Measurements from ENCODE around the gene SLC7A5. TPM values are rescaled to one million over a fixed set of nuclear protein-coding genes. Genes with fewer than 3 reads are reported as not detected.

Gene SLC7A5
- total RNA-seq, 6 experiments from 2014 or later, result 112 to 133 (median 124) TPM

DNA sequence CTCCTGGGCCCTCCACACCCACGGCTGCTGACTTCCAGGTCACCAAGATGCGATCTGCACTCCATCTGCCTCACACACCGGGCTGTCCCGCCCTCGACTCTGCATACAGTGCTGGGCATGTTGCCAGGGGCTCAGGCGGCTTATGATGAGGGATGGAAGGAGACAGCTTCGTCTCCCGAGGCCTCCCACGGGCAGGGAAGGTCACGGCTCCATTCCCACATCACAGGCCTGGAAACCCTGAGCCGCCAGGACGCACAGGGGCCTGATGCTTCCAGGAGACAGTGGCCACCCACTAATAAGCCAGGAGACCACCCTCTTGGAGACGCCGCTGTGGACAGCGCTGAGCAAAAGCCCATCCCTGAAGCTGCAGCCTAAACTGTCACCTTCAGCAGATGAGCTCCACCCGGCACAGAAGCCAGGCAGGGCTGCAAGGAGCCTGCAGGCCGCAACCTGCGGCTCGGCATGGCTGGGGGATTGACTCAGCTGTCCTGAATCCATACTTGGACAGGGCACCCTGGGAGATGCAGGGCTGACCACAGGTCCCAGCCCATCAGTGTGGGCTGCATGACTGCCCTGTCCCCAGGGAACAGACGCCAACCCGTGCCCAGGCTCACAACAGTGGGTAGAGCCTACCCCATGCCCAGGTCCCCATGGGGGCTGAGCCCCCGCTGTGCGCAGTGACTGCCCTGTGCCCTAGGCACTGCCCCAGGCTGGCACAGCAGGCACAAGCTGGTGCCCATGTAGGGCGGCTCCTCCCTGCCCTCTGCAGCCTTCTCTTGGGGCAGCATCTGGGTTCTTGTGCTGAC is 34.4 kb downstream of the SLC7A5 start:
- Mint-ChIP-seq H3K9me3 (no peaks in the 10 kb centered on the region), H3K27ac (no peak overlapping the region), H3K4me1 (ENCODE audit: low read depth) (no peaks in the 10 kb centered on the region), H3K4me3 (no peak overlapping the region; the same call in 1 of the 2 replicates), H3K36me3 (ENCODE audit: low read depth) (no peaks in the 10 kb centered on the region), H3K27me3 (ENCODE audit: insufficient read depth) (peaks cover 13% of the 10 kb centered on the region)
- TF ChIP-seq, protein P1, sequence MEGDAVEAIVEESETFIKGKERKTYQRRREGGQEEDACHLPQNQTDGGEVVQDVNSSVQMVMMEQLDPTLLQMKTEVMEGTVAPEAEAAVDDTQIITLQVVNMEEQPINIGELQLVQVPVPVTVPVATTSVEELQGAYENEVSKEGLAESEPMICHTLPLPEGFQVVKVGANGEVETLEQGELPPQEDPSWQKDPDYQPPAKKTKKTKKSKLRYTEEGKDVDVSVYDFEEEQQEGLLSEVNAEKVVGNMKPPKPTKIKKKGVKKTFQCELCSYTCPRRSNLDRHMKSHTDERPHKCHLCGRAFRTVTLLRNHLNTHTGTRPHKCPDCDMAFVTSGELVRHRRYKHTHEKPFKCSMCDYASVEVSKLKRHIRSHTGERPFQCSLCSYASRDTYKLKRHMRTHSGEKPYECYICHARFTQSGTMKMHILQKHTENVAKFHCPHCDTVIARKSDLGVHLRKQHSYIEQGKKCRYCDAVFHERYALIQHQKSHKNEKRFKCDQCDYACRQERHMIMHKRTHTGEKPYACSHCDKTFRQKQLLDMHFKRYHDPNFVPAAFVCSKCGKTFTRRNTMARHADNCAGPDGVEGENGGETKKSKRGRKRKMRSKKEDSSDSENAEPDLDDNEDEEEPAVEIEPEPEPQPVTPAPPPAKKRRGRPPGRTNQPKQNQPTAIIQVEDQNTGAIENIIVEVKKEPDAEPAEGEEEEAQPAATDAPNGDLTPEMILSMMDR (IDR thresholded peaks at IDR 0.05), result no peak
- DNase-seq, result peak; percentile 19

DNA sequence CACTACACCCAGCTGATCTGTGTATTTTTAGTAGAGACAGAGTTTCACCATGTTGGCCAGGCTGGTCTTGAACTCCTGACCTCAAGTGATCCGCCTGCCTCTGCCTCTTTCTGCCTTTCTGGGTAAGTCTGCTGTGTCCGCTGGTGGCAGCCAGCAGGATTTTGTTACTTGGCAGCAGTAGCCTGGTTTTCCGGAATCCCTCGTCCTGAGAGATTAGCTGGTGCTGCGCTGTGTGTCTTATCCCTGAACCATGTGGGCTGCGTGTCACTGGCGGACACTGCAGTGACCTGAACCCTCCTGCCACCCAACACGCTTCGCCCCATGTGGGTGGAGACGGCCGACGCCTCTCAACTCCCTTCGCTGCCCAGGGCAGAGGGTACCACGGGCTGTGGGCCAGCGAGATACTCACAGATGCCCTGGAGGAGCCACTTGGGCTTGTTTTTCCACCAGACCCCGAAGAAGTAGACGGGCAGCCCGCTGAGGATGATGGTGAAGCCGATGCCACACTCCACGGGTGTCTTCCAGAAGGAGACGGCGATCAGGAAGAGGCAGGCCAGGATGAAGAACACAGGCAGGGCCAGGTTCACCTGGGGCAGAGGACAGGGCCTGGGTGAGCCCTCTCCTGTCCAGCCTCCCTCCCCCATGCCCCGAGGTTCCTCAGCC is 35.2 kb downstream of the SLC7A5 start:
- no peaks in the 10 kb centered on the region for H3K9me3 Mint-ChIP-seq
- TF ChIP-seq, protein P1 (IDR thresholded peaks at IDR 0.05), result no peak
- H3K4me3 Mint-ChIP-seq, result no peak overlapping the region; the same call in 1 of the 2 replicates
- DNase-seq, result no peak
- peaks cover 13% of the 10 kb centered on the region for H3K27me3 Mint-ChIP-seq (ENCODE audit: insufficient read depth)
- H3K27ac Mint-ChIP-seq, result no peak overlapping the region
- H3K4me1 Mint-ChIP-seq (ENCODE audit: low read depth), result no peaks in the 10 kb centered on the region
- H3K36me3 Mint-ChIP-seq (ENCODE audit: low read depth), result no peaks in the 10 kb centered on the region

DNA sequence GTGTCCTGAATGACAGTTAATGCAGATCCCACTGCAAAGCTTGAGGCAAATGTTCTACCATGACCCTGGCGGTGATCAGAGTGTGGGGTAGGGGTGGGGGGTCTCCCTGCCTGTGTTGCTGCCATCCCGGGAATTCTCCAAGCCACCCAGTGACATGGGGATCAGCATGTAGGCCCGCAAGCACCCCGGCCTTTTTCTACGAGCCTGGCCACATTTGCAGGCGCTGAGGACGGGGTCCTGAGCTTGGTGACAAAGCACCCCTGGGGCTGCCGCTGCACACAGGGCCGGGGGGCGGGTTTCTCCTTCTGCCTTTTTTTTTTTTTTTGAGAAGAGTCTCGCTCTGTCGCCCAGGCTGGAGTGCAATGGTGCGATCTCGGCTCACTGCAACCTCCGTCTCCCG is 35.8 kb downstream of the SLC7A5 start:
- DNase-seq, result no peak
- H3K27me3 Mint-ChIP-seq (ENCODE audit: insufficient read depth), result peaks cover 13% of the 10 kb centered on the region
- H3K9me3 Mint-ChIP-seq, result no peaks in the 10 kb centered on the region
- no peaks in the 10 kb centered on the region for H3K36me3 Mint-ChIP-seq (ENCODE audit: low read depth)
- no peaks in the 10 kb centered on the region for H3K4me1 Mint-ChIP-seq (ENCODE audit: low read depth)
- TF ChIP-seq, protein P1 (IDR thresholded peaks at IDR 0.05), result no peak
- no peak overlapping the region for H3K4me3 Mint-ChIP-seq
- no peak overlapping the region for H3K27ac Mint-ChIP-seq

DNA sequence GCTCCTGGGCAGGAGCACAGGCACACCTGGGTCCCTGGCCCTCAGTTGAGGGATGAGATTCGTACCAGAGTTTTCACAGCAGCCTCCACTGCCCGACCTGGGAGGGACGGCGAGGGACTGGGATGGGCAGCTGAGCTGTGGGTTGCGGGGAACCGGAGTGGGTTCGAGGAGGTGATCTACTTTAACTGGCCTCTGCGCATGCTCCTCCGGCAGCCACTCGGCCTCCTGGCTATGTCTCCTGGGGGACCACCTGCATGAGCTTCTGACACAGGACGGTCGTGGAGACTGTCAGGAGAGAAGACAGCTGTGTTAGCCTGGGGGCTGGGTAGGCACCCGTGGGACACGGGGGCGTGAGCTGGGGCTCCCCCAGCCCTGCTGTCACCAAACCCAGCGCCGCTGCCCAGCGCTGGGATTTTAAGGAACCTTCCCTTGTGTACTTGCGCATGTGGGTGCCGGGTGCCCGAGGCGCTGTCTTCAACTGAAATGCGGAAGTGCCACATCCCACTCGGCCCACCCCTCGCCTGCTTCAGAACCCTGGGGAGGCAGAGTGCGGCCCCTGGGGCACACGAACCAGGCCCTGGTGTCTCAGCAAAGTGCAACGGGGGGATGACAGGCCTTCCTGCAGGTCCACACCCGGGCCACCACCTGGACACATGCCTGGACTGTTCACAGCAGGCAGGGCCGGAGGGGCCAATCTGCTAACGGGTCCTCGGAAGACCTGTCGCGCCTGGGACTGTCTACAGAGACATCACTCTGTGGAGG is 36.4 kb downstream of the SLC7A5 start:
- peaks cover 15% of the 10 kb centered on the region for H3K27me3 Mint-ChIP-seq (ENCODE audit: insufficient read depth)
- H3K36me3 Mint-ChIP-seq (ENCODE audit: low read depth), result no peaks in the 10 kb centered on the region
- no peaks in the 10 kb centered on the region for H3K9me3 Mint-ChIP-seq
- H3K27ac Mint-ChIP-seq, result no peak overlapping the region
- H3K4me3 Mint-ChIP-seq, result no peak overlapping the region
- DNase-seq, result no peak
- H3K4me1 Mint-ChIP-seq (ENCODE audit: low read depth), result no peaks in the 10 kb centered on the region
- TF ChIP-seq, protein P1 (IDR thresholded peaks at IDR 0.05), result no peak

DNA sequence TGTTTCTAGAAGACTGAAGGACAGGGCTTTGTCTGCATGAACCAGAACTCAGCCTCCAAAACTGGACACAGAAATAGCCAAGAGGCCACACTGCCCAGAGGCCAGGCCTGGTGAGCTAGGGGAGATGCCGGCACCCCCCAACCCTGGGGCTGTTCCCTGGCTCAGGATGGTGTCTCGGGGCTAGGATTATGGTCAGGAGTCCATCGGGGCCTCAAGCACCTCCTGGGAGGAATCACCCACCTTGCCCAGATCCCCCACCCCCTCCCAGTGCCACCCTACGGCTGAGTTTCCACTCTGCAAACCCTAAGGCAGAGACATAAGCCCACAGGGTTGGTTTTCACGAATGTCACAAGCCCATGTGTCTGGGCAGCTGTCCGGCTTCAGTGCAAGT is 37.2 kb downstream of the SLC7A5 start:
- TF ChIP-seq, protein P1 (IDR thresholded peaks at IDR 0.05), result no peak
- Mint-ChIP-seq H3K36me3 (ENCODE audit: low read depth) (no peaks in the 10 kb centered on the region), H3K4me3 (no peak overlapping the region), H3K27ac (no peak overlapping the region), H3K4me1 (ENCODE audit: low read depth) (no peaks in the 10 kb centered on the region), H3K9me3 (no peaks in the 10 kb centered on the region), H3K27me3 (ENCODE audit: insufficient read depth) (peaks cover 14% of the 10 kb centered on the region)
- DNase-seq, result no peak
